CD4-positive, alpha-beta T cell (primary cell): ENCODE data around the gene ABCF2. TPM values are rescaled to one million over a fixed set of nuclear protein-coding genes. Genes with fewer than 3 reads are reported as not detected.

Source experiments
- ATAC-seq: fragments of 200-7000 bp; cut with Tn5 transposase; one replicate; pipeline ENCODE4 v1.10.0; 2022; ENCODE audit warnings: mild to moderate bottlenecking; ENCODE audit not compliant: poor library complexity
- CTCF ChIA-PET: fragments of 350-600 bp; sonication (Branson Sonifier 250); formaldehyde crosslinking; loops from one replicate; lab custom pipeline; 2021; ENCODE audit warnings: antibody characterized with exemption, inconsistent platforms; lab: Charles Lee
- POLR2A ChIA-PET: fragments of 350-600 bp; sonication (Branson Sonifier 250); formaldehyde crosslinking; loops from one replicate; lab custom pipeline; 2021; ENCODE audit warnings: antibody characterized with exemption, inconsistent platforms; lab: Charles Lee
- DNase-seq, 14 experiments: peaks; one replicate each; pipeline ENCODE4 v3.0.0-alpha.2; 2013 to 2020; ENCODE audit warnings: mixed read lengths in 2 of 14
- H3K27ac ChIP-seq, 2 donors: one replicate each; pipeline versions ENCODE4 v1.5.1 to v1.7.0; 2013; ENCODE audit warnings: low read length in 2 of 2, low read depth in 1 of 2, mild to moderate bottlenecking in 1 of 2
- H3K27me3 ChIP-seq, 2 experiments: 1 replicate in 1 of 2; 2 replicates in 1 of 2; pipeline versions ENCODE4 v1.6.1 to v1.7.0; 2013; ENCODE audit warnings: low read length in 2 of 2, control low read depth in 1 of 2, mild to moderate bottlenecking in 1 of 2, moderate library complexity in 1 of 2; ENCODE audit not compliant: insufficient read depth in 2 of 2, control insufficient read depth in 1 of 2
- H3K36me3 ChIP-seq: one replicate; pipeline ENCODE4 v1.6.1; 2013; ENCODE audit warnings: low read length, control low read depth; ENCODE audit not compliant: insufficient read depth
- H3K4me1 ChIP-seq: one replicate; pipeline ENCODE4 v1.6.1; 2013; ENCODE audit warnings: low read length, control low read depth; ENCODE audit not compliant: insufficient read depth
- H3K4me3 ChIP-seq: one replicate; pipeline ENCODE4 v1.5.1; 2013; ENCODE audit warnings: mild to moderate bottlenecking, low read length, moderate library complexity
- H3K9me3 ChIP-seq, 2 experiments: 1 replicate in 1 of 2; 2 replicates in 1 of 2; pipeline versions ENCODE4 v1.6.1 to v1.7.0; 2013; ENCODE audit warnings: low read length in 2 of 2, mild to moderate bottlenecking in 2 of 2, control low read depth in 1 of 2, moderate library complexity in 1 of 2; ENCODE audit not compliant: control insufficient read depth in 1 of 2, insufficient read depth in 1 of 2
- H3K27ac Mint-ChIP-seq: one replicate; pipeline ENCODE4 v1.8.0; 2020; ENCODE audit warnings: mixed read lengths
- H3K27me3 Mint-ChIP-seq: one replicate; pipeline ENCODE4 v1.8.0; 2021; ENCODE audit warnings: mixed read lengths
- H3K36me3 Mint-ChIP-seq: one replicate; pipeline ENCODE4 v1.8.0; 2021; ENCODE audit warnings: low read depth, mixed read lengths
- H3K4me1 Mint-ChIP-seq: one replicate; pipeline ENCODE4 v1.8.0; 2021; ENCODE audit warnings: low read depth, mixed read lengths
- H3K4me3 Mint-ChIP-seq: one replicate; pipeline ENCODE4 v1.8.0; 2020; ENCODE audit warnings: mild to moderate bottlenecking, mixed read lengths
- H3K9me3 Mint-ChIP-seq: one replicate; pipeline ENCODE4 v1.8.0; 2020; ENCODE audit warnings: mixed read lengths
- intact Hi-C, 2 experiments: fragments of 100-400 bp; cut with DNase I in 1 of 2; cut with micrococcal nuclease in 1 of 2; formaldehyde crosslinking; loops; one replicate each; pipeline versions ENCODE4 v1.15.1 to v1.9.0; 2023 to 2025; cut with DNase I, micrococcal nuclease
- total RNA-seq, 174 experiments: library from RNA in 2 of 174; stranded (reverse) in 2 of 174; gene quantifications; one replicate each; pipeline ENCODE4 v1.2.3 and lab custom pipeline; 2021 to 2026
- TF ChIP-seq, protein P1 (sequence below): fragments of 200-600 bp; IDR thresholded peaks from one replicate; pipeline ENCODE4 v1.8.0; 2022; ENCODE audit warnings: antibody characterized with exemption, mild to moderate bottlenecking

ABCF2 gene
- total RNA-seq, 2 experiments from 2014 or later: 12.3 to 13.2 TPM

DNA sequence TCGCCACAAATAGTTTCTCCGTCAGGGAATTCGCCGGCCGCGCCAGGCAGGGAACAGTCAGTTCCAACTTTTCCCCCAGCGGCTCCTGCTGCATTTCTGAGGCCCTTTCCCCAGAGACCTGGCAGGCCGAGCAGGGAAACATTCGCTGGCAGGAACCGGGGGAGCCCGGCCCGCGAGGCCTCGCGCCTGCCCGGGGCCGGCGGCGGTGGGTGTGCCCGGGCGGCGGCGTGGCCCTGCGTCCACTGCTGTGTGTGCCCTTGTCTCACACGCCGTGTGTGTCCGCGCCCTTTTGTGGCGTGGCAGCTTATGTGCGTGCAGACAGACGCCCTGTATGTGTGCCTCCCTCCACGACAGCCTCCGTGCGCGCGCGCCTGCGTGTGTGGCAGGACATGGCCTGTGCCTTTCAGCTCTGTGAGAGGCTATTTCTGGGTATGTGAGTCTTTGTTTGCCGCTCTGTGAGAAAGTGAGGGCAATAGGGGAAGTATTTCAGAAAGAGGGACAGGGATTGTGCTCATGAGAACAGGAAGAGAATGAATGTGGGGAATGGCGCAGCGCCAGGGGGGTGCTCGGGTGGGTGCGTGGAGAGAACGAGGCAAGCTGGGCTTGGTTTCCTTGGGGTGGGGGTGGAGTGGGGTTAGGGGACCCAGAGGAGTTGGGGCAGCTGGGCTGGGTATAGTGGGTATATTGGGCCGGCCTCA lies 22.2 kb upstream of the ABCF2 start:
- peaks cover 50% of the 10 kb centered on the region for H3K4me1 ChIP-seq
- peak overlapping the region; percentile 29 for H3K4me3 ChIP-seq

DNA sequence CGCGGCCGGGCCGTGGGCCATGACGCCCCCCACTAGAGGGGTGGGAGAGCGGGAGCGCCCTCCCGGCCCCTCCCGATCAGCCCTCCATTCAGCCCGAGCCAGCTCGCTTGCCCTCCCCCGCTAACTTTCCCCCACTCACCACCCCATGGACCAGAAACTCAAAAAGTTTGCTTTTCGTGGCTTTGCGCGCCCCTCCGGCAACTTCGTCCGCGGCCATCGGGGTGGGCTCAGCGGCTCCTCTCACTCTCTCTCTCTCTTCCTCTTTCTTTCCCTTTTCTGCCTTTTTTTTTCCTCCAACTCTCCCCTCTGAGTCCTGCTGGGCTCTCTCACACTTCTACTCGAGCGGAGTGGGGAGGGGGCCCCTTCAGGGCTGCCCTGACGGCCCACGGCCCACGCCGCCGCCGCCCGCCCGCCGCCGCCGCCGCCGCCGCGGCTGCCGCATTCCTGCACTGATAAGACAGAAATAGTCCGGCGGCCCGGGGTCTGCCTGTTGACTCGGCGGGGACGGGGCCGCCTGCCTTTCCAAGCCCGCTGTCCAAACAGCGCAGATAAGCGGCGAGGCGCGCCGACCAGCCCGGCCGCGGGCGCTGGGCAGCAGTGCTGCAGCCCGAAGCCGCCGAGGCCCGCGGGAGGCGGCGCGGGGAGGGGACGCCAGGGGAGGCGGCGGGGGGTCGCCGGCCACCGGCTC lies 21.5 kb upstream of the ABCF2 start, which contains the start of gene SMARCD3:
Gene SMARCD3, minus strand, starts transcription at position 349 of the 688 bp plus-strand sequence. Its CDS starts 132 bp downstream, at position 217.
- Mint-ChIP-seq H3K27me3 (peaks cover 80% of the 10 kb centered on the region), H3K9me3 (no peaks in the 10 kb centered on the region), H3K36me3 (no peaks in the 10 kb centered on the region), H3K4me3 (peak within 1 kb of the TSS; percentile 84), H3K27ac (no peak within 1 kb of the TSS), H3K4me1 (peaks cover 61% of the 10 kb centered on the region)
- peaks cover 58 to 66% of the 10 kb centered on the region in 2 experiments for H3K27me3 ChIP-seq
- peak in 10 of 14 experiments; percentile 27 to 65 (median 42) for DNase-seq
- intact Hi-C loops: loop anchor here (5.0 to 10.0 kb wide), 2 partner anchors 81 to 84 kb away; partner anchors contain the start of gene GBX1 (in 2 of the 2)
- peak; percentile 20 for ATAC-seq
- TF ChIP-seq, protein P1, sequence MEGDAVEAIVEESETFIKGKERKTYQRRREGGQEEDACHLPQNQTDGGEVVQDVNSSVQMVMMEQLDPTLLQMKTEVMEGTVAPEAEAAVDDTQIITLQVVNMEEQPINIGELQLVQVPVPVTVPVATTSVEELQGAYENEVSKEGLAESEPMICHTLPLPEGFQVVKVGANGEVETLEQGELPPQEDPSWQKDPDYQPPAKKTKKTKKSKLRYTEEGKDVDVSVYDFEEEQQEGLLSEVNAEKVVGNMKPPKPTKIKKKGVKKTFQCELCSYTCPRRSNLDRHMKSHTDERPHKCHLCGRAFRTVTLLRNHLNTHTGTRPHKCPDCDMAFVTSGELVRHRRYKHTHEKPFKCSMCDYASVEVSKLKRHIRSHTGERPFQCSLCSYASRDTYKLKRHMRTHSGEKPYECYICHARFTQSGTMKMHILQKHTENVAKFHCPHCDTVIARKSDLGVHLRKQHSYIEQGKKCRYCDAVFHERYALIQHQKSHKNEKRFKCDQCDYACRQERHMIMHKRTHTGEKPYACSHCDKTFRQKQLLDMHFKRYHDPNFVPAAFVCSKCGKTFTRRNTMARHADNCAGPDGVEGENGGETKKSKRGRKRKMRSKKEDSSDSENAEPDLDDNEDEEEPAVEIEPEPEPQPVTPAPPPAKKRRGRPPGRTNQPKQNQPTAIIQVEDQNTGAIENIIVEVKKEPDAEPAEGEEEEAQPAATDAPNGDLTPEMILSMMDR: no peak
- ChIA-PET CTCF (no interaction called here), POLR2A (interaction anchor here (1.0 to 1.5 kb wide), 3 partner anchors 9 to 22 kb away, joined by 3 to 5 read pairs (median 4); partner anchors contain the start of genes ABCF2 and CHPF2)
- H3K27ac ChIP-seq: no peak within 1 kb of the TSS
- peaks cover 57% of the 10 kb centered on the region for H3K4me1 ChIP-seq
- H3K9me3 ChIP-seq: no peaks in the 10 kb centered on the region
- H3K4me3 ChIP-seq: peak within 1 kb of the TSS; percentile 49
- H3K36me3 ChIP-seq: no peaks in the 10 kb centered on the region

More for the DNA sequence above, 22.2 kb upstream of the ABCF2 start:
- Mint-ChIP-seq H3K9me3 (no peaks in the 10 kb centered on the region), H3K27me3 (peaks cover 83% of the 10 kb centered on the region), H3K36me3 (no peaks in the 10 kb centered on the region), H3K4me1 (peaks cover 54% of the 10 kb centered on the region), H3K4me3 (peak overlapping the region; percentile 84), H3K27ac (no peak overlapping the region)
- intact Hi-C loops: loop anchor here (5.0 to 10.0 kb wide), 2 partner anchors 82 to 84 kb away; partner anchors contain the start of gene GBX1 (in 2 of the 2)
- Histone ChIP-seq H3K9me3 (no peaks in the 10 kb centered on the region), H3K27me3 (peaks cover 58 to 66% of the 10 kb centered on the region in 2 experiments), H3K36me3 (no peaks in the 10 kb centered on the region), H3K27ac (no peak overlapping the region)
- ChIA-PET POLR2A (interaction anchor here (1.0 kb wide), 1 partner anchor 9 kb away, joined by 4 read pairs; no protein-coding TSS in a partner anchor), CTCF (no interaction called here)
- peak in 8 of 14 experiments; percentile 19 to 76 (median 36) for DNase-seq
- TF ChIP-seq, protein P1: no peak
- ATAC-seq: peak; percentile 30

DNA sequence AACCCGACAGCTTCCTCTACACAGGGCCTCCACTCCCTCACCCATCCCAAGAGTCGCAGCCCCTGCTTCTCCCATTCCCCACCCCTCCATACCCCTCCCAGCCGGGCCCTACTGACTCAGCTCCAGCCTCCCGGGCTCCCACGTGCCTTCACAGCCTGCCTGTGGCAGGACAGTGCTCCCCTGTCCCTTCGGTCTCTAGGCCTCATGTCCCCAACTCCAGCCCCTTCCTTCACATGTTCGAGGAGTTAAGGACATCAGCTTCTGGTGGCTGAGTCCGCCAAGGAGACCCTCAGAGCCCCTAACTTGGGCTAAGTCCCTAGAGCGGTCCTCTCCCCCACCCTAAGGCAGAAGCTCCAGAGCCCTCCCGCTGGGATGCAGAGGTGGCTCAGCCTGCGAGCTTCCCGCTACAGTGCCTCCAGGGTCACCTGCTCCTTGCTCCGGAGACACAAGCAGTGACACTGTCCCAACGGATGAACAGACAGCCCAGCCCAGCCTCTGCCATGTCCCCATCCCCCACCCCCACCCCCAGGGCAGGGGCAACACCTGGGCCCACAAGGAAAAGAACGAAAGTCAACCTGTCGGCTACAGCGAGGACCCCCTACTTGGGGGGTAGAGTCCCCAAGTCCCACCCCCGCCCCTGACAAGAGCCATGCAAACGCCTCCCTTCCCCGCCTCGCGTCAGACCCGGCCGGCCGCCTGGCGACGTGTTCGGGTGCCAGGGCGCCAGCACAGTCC lies 20.8 kb upstream of the ABCF2 start:
- peaks cover 64% of the 10 kb centered on the region for H3K4me1 ChIP-seq
- H3K27me3 ChIP-seq: peaks cover 57 to 62% of the 10 kb centered on the region in 2 experiments
- H3K4me3 Mint-ChIP-seq: peak overlapping the region; percentile 68
- TF ChIP-seq, protein P1: no peak
- peaks cover 67% of the 10 kb centered on the region for H3K4me1 Mint-ChIP-seq
- H3K4me3 ChIP-seq: peak overlapping the region; percentile 49
- no peaks in the 10 kb centered on the region for H3K36me3 Mint-ChIP-seq
- intact Hi-C loops: loop anchor here (5.0 to 10.0 kb wide), 2 partner anchors 80 to 83 kb away; partner anchors contain the start of gene GBX1 (in 2 of the 2)
- no peak overlapping the region for H3K27ac ChIP-seq
- POLR2A ChIA-PET: interaction anchor here (1.2 to 1.5 kb wide), 2 partner anchors 15 to 21 kb away, joined by 3 to 5 read pairs; partner anchors contain the start of genes ABCF2 and CHPF2
- ATAC-seq: no peak
- H3K9me3 ChIP-seq: no peaks in the 10 kb centered on the region
- peaks cover 73% of the 10 kb centered on the region for H3K27me3 Mint-ChIP-seq
- H3K36me3 ChIP-seq: no peaks in the 10 kb centered on the region
- H3K27ac Mint-ChIP-seq: no peak overlapping the region
- CTCF ChIA-PET: no interaction called here
- H3K9me3 Mint-ChIP-seq: no peaks in the 10 kb centered on the region
- DNase-seq: peak in 1 of 14 experiments; percentile 24
